ENCODE data around the gene AKAP12.
A peak's percentile ranks its signal among the peaks of the same experiment; 100 is the strongest.
"Not testable (repeated sequence)": the region's sequence is repeated elsewhere in the genome, so short reads cannot be mapped to it uniquely, and the experiment has no call there.

The AKAP12 gene

GRCh38 chr6:151317103-151317994 lies 77.6 kb downstream of the AKAP12 start:
- no peak for DNase-seq

DNA sequence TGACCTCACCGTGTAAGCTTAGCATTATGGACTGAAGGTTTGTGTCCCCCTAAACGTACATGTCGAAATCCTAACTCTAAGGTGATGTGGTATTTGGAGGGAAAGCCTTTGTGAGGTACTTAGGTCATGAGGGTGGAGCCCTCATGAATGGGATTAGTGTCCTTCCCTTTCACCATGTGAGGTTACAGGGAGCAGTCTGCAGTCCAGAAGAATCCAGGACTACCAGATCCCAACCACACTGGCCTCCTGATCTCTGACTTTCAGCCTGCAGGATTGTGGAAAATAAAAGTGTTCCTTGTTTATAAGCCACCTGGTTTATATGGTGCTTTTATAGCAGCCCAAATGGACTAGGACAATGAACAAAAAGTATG lies 78.2 kb downstream of the AKAP12 start:
- DNase-seq = no peak

- DNase-seq = no peak
These were observed 80.4 kb downstream of the AKAP12 start for GRCh38 chr6:151320140-151320539.

DNA sequence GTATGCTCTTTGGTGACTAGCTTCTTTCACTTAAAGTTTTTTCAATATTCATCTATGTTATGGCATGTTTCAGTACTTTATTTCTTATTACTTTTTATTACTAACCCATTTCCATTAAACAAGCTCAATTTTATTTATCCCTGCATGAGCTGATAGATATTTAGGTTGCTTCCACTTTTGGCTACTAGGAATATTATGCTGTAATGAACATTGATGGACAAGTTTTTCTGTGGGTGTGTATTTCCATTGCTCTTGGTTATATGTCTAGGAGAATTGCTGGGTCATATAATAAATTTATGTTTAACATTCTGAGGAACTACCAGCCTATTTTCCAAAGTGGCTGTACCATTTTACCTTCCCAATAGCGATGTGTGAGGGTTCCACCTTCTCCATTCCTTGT lies 81.7 kb downstream of the AKAP12 start:
- no peak for DNase-seq

- DNase-seq = no peak
These were observed 82.8 kb downstream of the AKAP12 start for GRCh38 chr6:151322570-151322969.

GRCh38 chr6:151323791-151324487 lies 84.2 kb downstream of the AKAP12 start:
- peak; percentile 73 for DNase-seq

DNA sequence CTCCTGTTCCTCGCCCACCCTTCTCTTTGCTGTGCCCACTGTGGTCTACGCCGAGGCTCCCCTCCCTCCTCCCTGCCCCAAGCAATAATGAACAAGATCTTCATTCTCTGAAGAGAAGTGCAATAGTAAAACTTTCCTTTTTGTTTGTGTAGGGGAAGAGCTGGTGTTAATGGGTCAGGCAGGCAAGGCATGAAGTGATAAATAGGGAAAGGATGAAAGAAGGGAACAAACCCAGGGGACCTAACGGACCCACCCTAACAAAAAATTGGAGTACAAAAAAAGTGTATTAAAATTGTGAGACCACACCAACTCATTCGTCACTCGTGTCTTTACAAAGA lies 84.7 kb downstream of the AKAP12 start:
- no peak for DNase-seq

DNA sequence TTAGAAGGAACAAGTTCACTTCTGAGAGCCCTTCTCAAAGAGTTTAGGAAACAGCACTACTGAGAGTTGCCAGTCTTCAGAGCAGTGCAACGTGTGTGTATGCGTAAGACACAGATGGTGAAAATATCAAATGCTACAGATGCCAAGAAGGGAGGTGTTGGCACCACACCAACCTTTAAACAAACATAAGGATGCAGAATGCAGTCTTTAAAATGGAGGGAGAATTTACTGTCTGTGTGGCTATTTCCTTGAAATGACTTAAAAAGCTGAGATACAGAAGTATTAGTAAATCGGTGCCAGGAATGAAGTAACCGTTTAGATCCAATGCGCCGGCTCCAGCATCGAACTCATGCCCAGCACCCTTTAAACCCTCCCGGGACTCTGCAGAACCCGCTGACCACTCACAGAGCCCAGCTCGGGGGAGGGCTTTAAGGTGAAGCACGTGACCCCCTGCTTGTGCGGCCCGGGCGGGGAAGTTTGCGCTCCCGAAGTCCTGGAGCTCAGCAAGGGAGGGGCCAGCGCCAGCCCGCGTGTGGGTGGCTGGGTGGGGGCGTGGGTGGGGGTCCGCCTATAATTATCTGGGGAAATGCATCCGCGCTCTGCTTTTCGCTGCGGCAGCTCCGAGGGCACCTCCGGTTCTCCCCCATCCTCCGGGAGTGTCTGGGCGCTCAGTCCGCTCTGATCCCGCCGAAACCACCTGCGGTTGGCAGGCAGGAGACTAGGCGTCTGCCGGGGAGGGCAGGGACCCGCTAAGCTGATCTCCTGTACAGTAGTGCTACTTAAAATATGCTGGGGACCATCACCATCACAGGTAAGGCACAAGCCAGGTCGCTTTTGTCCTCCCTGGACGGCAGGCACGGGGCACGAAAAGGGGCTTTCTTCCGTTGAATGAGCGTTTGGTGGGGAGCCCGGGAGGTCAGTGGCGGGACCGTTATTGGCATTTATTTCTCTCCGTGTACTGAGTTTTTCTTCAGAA lies 85.6 kb downstream of the AKAP12 start:
- DNase-seq = no peak

DNA sequence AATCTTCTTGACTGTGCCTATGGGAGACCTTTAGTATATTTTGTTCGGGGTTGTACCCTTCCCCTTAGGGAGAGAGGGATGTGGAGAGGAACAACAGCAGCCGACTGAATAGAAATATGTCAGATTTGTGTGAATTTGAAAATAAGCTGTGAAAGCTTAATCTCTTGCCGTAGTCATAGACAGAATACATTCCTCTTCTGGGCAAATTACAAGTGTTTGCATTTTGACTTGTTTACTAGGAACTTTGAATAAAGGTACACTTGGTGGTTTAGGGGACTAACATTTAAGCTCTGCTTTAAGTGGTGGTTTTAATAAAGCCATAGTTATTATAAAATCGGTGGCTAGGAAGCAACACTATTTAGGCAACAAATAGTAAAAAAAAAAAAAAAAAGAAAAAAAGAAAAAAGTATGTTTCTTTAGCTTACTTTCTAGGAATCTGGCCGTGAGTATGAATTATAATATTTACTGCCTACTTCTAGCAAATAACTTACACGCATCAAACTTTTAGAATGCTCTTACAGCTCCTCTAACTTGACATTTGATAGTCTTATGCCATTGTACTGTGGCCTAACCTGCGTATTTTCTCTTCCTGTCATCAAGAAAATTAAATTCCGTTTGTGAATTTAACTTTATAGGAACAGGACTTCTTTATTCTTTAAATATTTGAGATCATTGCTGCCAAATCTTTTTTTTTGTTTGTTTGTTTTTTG lies 86.5 kb downstream of the AKAP12 start:
- no peak for DNase-seq

- no peak for DNase-seq
These were observed 87.3 kb downstream of the AKAP12 start for GRCh38 chr6:151327101-151327500.

DNA sequence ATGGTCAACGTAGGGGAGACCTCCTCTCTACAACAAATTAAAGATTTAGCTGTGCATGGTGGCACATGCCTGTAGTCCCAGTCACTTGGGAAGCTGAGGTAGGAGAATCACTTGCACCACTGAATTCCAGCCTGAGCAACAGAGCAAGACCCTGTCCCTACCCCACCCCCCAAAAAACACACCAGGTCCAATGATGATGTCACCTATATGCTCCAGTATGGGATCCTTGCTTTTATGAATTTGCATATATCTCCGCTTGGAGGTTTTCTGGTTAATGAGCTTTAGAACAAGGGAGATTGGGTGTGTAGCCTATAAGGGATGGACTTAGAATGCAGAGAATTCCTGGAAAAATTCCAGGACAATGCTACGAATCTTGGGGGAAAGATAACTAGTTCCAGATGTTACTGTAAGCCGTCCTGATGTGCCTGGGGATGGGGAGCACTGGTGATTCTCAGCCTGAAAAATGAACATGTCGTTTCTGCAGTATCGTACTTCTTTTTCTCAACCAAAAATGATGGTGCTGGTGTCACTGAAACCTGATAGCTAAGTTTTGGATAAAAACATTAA lies 90.4 kb downstream of the AKAP12 start:
- no peak for DNase-seq

GRCh38 chr6:151335930-151336329 lies 96.2 kb downstream of the AKAP12 start:
- no peak for DNase-seq

DNA sequence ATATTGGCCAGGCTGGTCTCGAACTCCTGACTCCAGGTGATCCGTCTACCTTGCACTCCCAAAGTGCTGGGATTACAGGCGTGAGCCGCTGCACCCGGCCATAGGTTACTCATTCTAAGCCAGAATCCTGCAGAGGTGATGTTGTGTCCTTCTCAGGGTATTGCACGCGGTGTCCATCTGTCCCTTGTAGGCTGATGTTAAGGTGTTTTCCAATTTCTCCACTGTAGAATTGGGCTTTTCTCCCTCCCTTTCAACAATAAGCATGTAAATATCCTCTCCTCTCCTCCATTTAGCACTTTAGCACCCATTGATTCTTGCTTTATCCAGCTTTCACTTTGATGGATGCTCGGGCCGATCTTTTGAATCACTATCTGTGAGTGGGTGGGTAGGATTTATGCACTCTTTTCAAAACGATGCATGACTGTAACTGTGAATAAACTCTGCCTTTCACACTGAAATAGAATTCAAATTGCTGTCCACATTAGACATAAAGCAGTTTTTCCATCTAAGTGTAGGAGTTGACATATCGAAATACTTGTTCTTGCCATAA lies 99.0 kb downstream of the AKAP12 start:
- DNase-seq = no peak

DNA sequence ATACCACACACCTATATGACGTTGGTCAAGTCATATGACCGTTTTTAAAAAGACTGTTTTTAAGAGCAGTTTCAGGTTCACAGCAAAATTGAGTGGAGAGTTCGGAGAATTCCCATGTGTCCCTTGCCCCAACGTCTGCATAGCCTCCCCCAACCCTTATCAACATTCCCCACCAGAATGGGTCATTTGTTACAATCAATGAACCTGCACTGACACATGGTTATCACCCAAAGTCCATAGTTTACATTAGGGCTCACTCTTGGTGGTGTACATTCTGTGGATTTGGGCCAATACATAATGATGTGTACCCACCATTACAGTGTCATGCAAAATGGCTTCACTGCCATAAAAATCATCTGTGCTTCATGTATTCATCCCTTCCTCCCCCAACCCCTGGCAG lies 99.6 kb downstream of the AKAP12 start:
- DNase-seq = no peak

- DNase-seq = no peak
These were observed 100.6 kb downstream of the AKAP12 start for GRCh38 chr6:151340219-151340978.

DNA sequence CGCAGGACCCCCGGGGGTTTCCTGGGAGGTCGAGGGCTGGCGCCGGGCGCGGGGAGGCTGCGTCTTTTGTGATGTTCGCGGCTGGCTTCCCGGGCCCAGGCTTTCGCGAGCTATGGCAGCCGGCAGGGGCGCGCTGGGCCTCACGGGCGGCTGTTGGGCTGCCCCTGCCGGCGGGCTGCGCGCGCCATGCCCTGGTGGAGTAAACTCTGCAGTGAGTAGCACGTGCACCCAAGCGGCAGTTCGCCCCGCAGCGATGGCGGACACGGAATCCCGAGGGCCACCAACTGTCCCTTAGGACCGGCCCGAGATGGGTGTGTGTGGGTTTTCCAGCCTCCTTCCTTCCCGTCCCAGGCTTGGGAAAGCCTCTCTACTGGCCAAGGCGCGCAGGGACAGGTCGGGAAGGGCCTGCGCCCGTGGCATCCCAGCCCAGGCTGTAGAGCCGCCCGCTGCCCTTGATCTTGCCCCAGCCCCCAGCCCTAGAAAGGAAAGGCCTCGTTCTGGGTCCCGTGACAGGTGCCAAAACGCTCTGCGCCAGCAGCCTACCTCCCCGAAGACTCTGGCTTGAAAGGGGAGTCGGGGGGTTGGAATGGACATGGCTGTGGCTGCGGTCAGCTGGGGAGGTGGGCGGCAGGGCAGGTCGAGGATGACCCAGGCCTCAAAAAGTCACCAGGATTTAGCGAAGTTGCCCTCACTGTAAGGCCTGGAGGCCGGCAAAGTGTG lies 101.9 kb downstream of the AKAP12 start:
- no peak for DNase-seq

- not testable (repeated sequence) for DNase-seq
These were observed 103.0 kb downstream of the AKAP12 start for GRCh38 chr6:151342750-151343149.

- no peak for DNase-seq
These were observed 110.0 kb downstream of the AKAP12 start for GRCh38 chr6:151349651-151350270.

DNA sequence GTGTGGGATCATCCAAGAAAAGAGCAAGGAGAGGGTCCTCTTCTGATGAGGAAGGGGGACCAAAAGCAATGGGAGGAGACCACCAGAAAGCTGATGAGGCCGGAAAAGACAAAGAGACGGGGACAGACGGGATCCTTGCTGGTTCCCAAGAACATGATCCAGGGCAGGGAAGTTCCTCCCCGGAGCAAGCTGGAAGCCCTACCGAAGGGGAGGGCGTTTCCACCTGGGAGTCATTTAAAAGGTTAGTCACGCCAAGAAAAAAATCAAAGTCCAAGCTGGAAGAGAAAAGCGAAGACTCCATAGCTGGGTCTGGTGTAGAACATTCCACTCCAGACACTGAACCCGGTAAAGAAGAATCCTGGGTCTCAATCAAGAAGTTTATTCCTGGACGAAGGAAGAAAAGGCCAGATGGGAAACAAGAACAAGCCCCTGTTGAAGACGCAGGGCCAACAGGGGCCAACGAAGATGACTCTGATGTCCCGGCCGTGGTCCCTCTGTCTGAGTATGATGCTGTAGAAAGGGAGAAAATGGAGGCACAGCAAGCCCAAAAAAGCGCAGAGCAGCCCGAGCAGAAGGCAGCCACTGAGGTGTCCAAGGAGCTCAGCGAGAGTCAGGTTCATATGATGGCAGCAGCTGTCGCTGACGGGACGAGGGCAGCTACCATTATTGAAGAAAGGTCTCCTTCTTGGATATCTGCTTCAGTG lies 110.8 kb downstream of the AKAP12 start:
- no peak for DNase-seq
